ENCODE results near the gene REC114. TPM values are rescaled to one million over a fixed set of nuclear protein-coding genes. Genes with fewer than 3 reads are reported as not detected.

The REC114 gene
- total and polyA plus RNA-seq, 2 donors (not counting 1 experiment from before 2014, with no cell fraction given), result not detected

DNA sequence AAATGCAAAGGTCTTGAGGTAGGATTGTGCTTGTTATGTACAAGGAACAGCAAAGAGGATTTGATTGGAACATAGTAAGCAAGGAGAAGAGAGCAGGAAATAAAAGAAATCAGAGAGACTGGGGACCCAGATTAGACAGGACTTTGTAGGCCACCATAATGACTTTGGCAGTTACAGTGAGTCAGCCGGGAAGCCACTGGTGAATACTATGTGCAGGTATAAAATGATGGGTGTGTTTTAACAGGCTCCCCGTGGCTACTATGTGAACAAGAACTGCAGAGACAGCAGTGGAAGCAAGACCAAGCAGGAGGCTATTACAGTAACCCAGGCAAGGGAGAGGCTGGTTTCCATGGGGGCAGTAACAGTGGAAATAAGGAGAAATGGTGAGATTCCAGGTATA is 135.1 kb downstream of the REC114 start:
- H3K36me3 ChIP-seq (replicated peaks in 1 of 2; ENCODE audit: control extremely low read depth in 1 of 2, control insufficient read depth in 1 of 2, extremely low read depth in 1 of 2, insufficient read depth in 2 of 2, low read length in 1 of 2), result peaks cover 0 to 52% of the 10 kb centered on the region in 2 experiments

DNA sequence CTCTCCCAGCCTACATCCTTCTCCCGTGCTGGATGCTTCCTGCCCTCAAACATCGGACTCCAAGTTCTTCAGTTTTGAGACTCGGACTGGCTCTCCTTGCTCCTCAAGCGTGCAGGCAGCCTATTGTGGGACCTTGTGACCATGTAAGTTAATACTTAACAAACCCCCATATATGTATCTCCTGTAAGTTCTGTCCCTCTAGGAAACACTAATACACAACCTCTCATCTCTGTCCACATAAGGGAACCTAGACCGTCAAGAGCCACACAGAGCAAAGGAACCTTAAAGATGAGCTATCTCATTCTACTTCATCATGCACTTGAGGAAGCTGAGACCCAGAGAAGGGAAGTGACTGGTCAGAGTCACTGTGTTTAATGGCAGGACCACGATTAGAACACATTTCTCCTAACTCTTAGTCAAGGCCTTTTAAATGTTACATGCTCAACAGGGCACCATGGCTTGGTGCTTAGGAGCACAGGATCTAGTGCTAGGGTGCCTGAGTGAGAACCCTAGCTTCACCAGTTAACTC is 140.0 kb downstream of the REC114 start:
- Mint-ChIP-seq H3K4me1 (no peaks in the 10 kb centered on the region), H3K27ac (no peak overlapping the region), H3K27me3 (no peaks in the 10 kb centered on the region), H3K4me3 (no peak overlapping the region), H3K9me3 (ENCODE audit: insufficient read depth) (no peaks in the 10 kb centered on the region)
- H3K4me1 ChIP-seq (ENCODE audit: control insufficient read depth in 2 of 2, insufficient read depth in 2 of 2, low read length in 2 of 2), result no peaks in the 10 kb centered on the region
- ChIA-PET CTCF (no interaction called here), POLR2A (no interaction called here)
- H3K27ac ChIP-seq (ENCODE audit: low read length in 2 of 2), result no peak overlapping the region
- H3K9ac ChIP-seq (ENCODE audit: low read length), result no peak overlapping the region
- H3K4me2 ChIP-seq (replicated peaks; ENCODE audit: low read depth, low read length, poor library complexity, severe bottlenecking), result no peak overlapping the region
- 95% methylated on average over 4 of the region's 6 CpGs for WGBS (ENCODE audit: insufficient coverage)
- no peaks in the 10 kb centered on the region for H3K79me2 ChIP-seq (ENCODE audit: control insufficient read depth, insufficient read depth, low read length)
- H3K9me3 ChIP-seq (ENCODE audit: control extremely low read depth in 1 of 3, control insufficient read depth in 2 of 3, insufficient read depth in 1 of 3, low read length in 2 of 3), result no peaks in the 10 kb centered on the region
- DNase-seq (no peak), ATAC-seq (ENCODE audit: low read depth) (no peak)
- peaks cover 3 to 59% of the 10 kb centered on the region in 2 experiments for H3K36me3 ChIP-seq (replicated peaks in 1 of 2; ENCODE audit: control extremely low read depth in 1 of 2, control insufficient read depth in 1 of 2, extremely low read depth in 1 of 2, insufficient read depth in 2 of 2, low read length in 1 of 2)
- no peak overlapping the region for H2AFZ ChIP-seq (ENCODE audit: insufficient read depth, low read depth, low read length, poor library complexity, severe bottlenecking)
- TF ChIP-seq EZH2 (IDR thresholded peaks at IDR 0.05; ENCODE audit: borderline replicate concordance, insufficient read depth, low read depth, low read length, poor library complexity, severe bottlenecking), result no peak
- TF ChIP-seq, protein P1, sequence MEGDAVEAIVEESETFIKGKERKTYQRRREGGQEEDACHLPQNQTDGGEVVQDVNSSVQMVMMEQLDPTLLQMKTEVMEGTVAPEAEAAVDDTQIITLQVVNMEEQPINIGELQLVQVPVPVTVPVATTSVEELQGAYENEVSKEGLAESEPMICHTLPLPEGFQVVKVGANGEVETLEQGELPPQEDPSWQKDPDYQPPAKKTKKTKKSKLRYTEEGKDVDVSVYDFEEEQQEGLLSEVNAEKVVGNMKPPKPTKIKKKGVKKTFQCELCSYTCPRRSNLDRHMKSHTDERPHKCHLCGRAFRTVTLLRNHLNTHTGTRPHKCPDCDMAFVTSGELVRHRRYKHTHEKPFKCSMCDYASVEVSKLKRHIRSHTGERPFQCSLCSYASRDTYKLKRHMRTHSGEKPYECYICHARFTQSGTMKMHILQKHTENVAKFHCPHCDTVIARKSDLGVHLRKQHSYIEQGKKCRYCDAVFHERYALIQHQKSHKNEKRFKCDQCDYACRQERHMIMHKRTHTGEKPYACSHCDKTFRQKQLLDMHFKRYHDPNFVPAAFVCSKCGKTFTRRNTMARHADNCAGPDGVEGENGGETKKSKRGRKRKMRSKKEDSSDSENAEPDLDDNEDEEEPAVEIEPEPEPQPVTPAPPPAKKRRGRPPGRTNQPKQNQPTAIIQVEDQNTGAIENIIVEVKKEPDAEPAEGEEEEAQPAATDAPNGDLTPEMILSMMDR (IDR thresholded peaks at IDR 0.05), result no peak
- no peaks in the 10 kb centered on the region for H3K27me3 ChIP-seq (replicated peaks in 1 of 4; ENCODE audit: control extremely low read depth in 1 of 4, control insufficient read depth in 3 of 4, insufficient read depth in 4 of 4, low read length in 3 of 4)
- intact Hi-C loops (cut with micrococcal nuclease), result no loop called here
- no peak overlapping the region for H3K4me3 ChIP-seq (ENCODE audit: control extremely low read depth in 1 of 5, extremely low read depth in 1 of 5, insufficient read depth in 1 of 5, low read depth in 2 of 5, low read length in 4 of 5)
- no peaks in the 10 kb centered on the region for H4K20me1 ChIP-seq (ENCODE audit: control insufficient read depth, insufficient read depth, low read length, poor library complexity, severe bottlenecking)

More for the DNA sequence above, 135.1 kb downstream of the REC114 start:
- POLR2A ChIA-PET, result no interaction called here
- Histone ChIP-seq H3K79me2 (ENCODE audit: control insufficient read depth, insufficient read depth, low read length) (no peaks in the 10 kb centered on the region), H4K20me1 (ENCODE audit: control insufficient read depth, insufficient read depth, low read length, poor library complexity, severe bottlenecking) (no peaks in the 10 kb centered on the region), H3K27me3 (replicated peaks in 1 of 4; ENCODE audit: control extremely low read depth in 1 of 4, control insufficient read depth in 3 of 4, insufficient read depth in 4 of 4, low read length in 3 of 4) (no peaks in the 10 kb centered on the region), H3K9me3 (ENCODE audit: control extremely low read depth in 1 of 3, control insufficient read depth in 2 of 3, insufficient read depth in 1 of 3, low read length in 2 of 3) (no peaks in the 10 kb centered on the region), H2AFZ (ENCODE audit: insufficient read depth, low read depth, low read length, poor library complexity, severe bottlenecking) (no peak overlapping the region), H3K9ac (ENCODE audit: low read length) (no peak overlapping the region), H3K4me2 (replicated peaks; ENCODE audit: low read depth, low read length, poor library complexity, severe bottlenecking) (no peak overlapping the region), H3K4me3 (ENCODE audit: control extremely low read depth in 1 of 5, extremely low read depth in 1 of 5, insufficient read depth in 1 of 5, low read depth in 2 of 5, low read length in 4 of 5) (no peak overlapping the region), H3K4me1 (ENCODE audit: control insufficient read depth in 2 of 2, insufficient read depth in 2 of 2, low read length in 2 of 2) (no peaks in the 10 kb centered on the region), H3K27ac (ENCODE audit: low read length in 2 of 2) (no peak overlapping the region)
- WGBS (ENCODE audit: insufficient coverage), result 100% methylated on average over 2 of the region's 2 CpGs
- CTCF ChIA-PET, result no interaction called here
- Mint-ChIP-seq H3K27ac (no peak overlapping the region), H3K9me3 (ENCODE audit: insufficient read depth) (no peaks in the 10 kb centered on the region), H3K4me3 (no peak overlapping the region), H3K4me1 (no peaks in the 10 kb centered on the region), H3K27me3 (no peaks in the 10 kb centered on the region)
- no peak for DNase-seq
- intact Hi-C loops (cut with micrococcal nuclease), result no loop called here
- no peak for ATAC-seq (ENCODE audit: low read depth)
- no peak for TF ChIP-seq EZH2 (IDR thresholded peaks at IDR 0.05; ENCODE audit: borderline replicate concordance, insufficient read depth, low read depth, low read length, poor library complexity, severe bottlenecking)
- TF ChIP-seq, protein P1 (IDR thresholded peaks at IDR 0.05), result no peak
